Measurements from ENCODE around the gene S1PR5.
A peak's percentile ranks its signal among the peaks of the same experiment; 100 is the strongest.

DNA sequence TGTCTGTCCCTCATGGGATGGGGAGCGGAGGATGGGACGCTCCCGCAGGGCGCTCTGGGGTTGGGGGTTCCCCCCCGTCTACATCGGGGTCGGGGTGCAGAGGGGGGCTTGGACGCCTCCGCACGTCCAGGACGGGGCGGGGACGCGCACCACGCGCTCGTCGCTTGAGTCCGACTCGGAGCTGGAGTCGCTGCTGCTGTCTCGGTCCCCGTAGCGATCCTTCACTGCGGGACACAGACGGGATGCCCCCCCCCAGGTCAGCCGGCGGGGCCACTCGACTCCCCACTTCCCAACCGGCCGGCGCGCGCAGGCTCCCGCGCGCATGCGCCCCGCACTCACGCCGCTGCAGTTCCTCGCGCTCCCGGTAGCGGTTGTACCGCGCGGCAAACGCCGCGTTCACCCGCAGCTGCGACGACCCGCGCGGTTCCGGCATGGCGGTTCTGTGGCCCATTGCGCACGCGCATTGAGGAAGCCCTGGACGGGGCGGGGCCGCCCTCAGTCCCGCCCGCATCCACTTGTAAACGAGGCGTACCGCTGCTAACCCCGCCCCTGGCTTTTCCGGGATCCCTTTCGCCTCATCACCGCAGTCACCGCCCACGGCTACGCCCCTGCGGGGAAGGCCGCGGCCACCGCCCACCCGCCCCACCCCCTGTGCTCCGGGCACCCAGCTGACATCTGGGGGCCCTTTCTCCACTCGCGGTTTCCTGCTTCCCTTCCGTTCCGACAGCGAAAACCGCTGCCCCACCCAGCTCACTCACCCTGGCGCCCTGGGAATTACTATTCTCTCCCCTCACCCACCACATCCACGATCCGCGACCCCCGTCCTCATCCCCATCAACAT is 48.5 kb upstream of the S1PR5 start, which contains the start of gene KRI1:
- TF ChIP-seq, protein P1, sequence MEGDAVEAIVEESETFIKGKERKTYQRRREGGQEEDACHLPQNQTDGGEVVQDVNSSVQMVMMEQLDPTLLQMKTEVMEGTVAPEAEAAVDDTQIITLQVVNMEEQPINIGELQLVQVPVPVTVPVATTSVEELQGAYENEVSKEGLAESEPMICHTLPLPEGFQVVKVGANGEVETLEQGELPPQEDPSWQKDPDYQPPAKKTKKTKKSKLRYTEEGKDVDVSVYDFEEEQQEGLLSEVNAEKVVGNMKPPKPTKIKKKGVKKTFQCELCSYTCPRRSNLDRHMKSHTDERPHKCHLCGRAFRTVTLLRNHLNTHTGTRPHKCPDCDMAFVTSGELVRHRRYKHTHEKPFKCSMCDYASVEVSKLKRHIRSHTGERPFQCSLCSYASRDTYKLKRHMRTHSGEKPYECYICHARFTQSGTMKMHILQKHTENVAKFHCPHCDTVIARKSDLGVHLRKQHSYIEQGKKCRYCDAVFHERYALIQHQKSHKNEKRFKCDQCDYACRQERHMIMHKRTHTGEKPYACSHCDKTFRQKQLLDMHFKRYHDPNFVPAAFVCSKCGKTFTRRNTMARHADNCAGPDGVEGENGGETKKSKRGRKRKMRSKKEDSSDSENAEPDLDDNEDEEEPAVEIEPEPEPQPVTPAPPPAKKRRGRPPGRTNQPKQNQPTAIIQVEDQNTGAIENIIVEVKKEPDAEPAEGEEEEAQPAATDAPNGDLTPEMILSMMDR (IDR thresholded peaks at IDR 0.05; ENCODE audit: low read depth, low read length, poor library complexity, severe bottlenecking) = peak; percentile 43
- no peak for TF ChIP-seq EZH2phosphoT487 (IDR thresholded peaks at IDR 0.05; ENCODE audit: borderline replicate concordance, low read length)

Measured in DOHH2 (cell line).